NCI-H345 treated with DMSO at 0.1 percent for 48 hours (cell line): ENCODE data around the gene HOXA9.

Source experiments
- DNase-seq: peaks from one replicate; lab custom pipeline; 2025; ENCODE audit not compliant: unreplicated experiment; lab: John Stamatoyannopoulos, UW

The HOXA9 gene

DNA sequence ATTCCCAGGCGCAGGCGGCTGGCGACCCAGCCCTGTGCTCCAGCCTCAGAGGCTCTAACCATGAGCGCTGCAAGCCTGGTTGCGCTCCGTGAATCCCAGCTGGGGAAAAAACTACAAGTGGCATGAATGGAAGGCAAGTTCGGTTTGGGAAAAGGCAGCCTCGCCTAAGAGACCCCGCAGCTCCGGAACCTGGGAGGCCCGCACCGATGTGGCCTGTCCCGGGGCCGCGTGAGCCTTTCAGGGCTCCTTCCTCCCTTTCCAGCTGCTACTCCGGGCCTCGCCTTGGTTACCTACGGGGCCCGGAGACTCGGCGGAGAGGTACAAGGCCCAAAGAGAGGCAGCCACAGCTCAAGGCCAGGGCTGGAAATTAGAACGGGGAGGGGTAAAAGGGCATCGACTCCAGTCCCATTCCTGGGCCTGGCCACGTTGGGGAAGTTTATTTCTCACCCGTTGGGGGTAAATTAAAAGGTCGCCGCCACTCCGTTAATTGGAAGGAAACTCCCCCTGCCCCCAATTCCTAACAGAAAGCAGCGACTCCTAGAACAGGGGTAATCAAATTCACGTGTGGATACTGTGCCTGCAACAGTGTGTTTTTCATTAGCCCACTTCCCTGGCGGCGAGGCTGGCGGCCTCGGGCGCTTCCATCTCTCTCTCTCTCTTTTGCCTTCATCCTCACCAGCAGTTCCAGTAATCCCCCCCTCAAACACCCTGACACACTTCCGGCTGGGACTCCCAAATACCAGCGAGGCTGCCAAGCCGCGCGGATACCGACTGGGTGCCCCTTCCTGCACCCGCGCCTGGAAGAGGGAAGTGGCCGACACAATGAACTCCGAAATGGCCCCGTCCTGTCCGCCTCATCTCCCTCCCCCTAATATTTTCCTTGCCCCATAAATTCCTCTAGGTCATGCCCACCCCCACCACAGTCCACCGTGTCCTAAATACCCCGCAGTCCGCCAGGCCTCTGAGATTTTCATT, 1.5 kb upstream of the HOXA9 start:
- no peak for DNase-seq

DNA sequence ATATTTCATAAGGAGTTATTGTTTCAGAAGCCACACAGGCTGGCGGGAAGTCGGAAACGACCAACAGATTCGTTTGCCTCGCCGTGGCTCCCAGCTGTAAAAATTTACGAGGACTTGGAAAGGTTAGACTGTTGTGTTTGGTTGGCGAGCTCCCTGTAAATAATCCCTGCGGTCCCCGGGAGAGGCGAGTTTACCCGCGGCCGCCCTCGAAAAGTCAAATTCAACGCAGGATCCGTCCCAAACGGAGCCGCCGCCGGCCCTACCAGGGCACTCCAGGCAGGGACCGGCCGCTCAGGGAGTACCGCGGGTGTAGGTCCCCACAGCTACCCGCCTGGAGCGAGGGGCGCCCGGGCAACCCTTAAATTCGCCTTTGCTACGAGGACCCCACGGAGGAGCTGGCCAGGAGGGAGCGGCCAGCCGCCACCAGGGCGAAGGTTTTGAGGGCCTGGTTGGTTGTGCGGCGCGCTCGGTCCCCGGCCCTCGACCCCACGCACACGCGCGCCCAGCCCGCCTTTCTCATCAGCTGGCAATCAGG, 726 bp upstream of the HOXA9 start:
- no peak for DNase-seq

DNA sequence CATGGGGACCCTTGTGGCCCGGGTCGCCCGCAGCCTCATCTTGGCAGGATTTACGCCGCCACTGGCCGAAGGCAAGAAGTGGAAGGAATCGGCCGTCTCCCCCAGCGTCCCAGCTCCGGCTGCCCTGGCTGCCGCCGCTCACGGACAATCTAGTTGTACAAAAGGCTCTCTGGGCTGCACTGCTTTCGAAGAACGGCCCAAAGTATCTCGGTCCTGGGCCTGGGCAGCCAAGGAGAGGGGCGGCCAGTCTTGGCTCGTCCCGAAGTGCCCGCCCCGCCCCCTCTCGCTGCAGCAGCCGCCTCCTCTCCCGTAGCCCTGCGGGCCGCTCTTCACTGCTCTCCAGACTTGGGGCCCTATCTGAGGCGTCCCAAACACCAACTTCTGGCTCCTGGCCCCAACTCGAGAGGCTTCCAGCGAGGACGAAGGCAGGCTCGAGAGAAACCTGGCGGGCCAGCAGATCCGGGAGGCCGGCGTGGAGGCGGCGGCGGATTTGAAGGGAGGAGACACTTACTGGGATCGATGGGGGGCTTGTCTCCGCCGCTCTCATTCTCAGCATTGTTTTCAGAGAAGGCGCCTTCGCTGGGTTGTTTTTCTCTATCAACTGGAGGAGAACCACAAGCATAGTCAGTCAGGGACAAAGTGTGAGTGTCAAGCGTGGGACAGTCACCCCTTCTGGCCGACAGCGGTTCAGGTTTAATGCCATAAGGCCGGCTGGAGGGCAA, 809 bp downstream of the HOXA9 start:
- DNase-seq, result no peak

DNA sequence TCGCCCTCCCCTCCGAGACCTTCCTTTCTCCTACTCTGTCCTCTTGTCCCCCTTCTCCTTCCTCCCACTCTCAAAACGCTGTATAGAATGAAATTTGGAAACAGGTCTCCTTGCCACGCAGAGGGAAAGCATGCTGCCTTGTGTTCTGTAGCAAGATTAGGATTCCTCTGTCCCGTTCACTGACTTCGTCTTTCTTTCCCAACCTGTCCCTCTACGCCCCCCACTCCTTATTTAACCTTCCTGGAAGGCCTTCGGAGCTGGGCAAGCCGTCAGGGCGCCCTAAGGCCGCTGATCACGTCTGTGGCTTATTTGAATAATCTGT, 1.3 kb downstream of the HOXA9 start:
- DNase-seq, result no peak

DNA sequence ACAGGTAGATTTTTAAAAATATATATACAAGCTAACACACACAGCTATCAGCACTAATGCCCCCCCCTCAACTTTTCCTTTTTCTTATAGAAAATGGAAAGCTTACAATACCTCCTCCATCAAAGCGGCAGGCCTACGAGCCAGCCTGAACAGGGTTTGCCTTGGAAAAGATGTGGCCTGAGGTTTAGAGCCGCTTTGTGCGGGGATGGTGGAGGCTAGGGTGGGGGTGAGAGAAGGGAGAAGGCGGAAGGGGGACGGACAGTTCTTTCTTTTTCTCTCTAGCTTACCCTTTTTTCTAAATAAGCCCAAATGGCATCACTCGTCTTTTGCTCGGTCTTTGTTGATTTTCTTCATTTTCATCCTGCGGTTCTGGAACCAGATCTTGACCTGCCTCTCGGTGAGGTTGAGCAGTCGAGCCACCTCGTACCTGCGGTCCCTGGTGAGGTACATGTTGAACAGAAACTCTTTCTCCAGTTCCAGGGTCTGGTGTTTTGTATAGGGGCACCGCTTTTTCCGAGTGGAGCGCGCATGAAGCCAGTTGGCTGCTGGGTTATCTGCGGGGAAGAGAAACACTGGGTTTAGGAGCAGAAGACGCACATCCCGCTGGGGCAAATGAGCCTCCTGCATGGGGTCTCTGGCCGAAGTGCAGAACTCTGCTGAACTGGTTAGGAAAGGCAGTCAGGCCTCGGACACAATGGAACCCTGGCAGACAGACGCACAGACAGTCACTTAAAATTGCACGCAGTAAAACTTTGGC, 1.9 kb downstream of the HOXA9 start:
- DNase-seq, result no peak

DNA sequence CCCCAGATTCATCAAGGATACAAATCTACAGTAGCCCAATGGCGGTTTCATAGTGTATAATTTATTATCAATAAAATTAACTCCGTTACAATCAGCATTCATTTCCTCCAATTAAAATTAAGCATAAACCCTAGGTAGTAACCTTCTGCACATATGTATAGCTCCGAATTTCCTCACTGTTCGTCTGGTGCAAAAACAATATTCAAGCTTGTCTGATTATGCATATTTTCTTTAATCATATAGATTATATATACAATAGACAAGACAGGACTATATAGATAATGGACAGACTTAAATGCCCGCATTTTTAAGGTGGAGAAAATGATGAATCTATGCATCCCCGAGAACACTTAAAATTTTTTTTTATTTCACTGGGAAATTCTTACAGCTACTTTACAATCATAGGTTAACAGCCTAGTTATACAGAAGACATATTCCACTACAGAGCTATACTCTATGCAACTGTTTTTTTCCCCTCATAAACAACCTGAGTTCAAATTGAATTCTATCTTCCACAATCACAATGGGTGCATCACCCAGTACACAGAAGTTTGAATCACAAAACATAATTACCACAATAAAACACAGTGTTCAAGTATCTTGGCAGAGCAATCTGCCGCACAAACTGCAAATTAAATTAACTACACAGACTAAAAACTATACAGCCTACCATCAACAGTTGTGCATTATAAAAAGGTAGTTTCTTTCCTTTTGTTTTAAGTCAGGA, 2.6 kb downstream of the HOXA9 start:
- DNase-seq, result no peak

DNA sequence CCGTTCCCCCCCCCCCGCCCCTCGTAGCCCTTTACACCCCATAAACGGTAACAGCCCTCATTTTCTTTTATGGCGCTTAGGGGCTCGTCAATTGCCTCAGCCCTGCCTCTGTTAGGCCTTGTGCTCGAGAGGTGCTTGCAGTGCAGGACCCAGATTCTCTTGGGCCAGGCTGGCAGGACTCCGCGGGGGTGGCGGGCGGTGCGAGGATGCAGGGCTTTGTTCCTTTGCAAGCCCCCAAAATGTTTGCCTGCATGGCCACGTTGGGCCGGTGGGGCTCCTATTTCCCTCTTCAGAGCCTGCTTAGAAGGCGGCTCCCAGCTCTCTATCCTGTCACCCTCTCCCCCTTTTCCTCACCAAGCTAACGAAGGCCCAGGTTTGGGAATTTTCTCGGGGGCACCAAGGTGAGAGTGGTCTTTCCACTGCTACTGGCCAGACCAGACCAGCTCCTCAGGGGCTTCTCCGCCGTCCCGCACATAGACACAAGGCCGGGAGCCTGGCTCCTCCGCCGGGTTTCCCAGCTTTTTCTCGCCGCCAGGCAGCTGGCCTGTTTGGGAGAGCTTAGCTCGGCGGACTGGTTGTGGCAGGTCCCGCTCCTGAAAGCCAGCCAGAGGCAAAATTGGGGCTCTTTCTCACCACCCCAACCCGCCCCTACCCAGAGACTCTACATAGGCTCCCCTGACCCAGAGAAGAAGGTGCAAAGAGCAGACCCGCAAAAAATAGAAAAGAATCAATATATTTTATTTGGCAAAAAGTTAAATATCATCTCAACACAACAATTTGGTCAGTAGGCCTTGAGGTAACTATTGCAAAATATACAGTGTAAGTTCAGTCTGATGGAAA, 3.4 kb downstream of the HOXA9 start:
- DNase-seq, result no peak

DNA sequence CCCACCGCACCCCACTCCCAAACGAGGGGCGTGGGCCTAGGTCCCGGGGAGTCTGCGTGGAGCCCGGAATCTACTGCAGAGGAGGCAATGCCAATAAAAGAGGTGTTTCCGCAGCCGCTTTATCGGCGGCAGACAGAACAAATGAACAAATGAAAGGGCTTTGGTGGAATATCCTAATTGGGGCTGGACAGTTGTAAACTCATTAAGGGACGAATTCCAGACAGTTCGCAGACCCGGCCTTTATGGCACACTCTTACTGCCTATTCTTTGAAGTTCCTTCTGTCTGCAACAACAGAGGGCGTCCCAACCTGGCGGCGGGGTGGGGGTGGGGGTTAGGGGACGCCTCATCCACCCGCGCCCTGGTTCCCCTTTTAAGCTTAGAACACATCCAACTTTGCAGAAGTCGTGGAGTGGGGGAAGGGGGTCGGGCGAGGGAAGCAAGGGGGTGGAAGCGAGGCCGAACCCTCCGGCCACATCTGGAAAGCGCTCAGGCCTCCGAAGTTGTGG, 4.1 kb downstream of the HOXA9 start:
- no peak for DNase-seq

DNA sequence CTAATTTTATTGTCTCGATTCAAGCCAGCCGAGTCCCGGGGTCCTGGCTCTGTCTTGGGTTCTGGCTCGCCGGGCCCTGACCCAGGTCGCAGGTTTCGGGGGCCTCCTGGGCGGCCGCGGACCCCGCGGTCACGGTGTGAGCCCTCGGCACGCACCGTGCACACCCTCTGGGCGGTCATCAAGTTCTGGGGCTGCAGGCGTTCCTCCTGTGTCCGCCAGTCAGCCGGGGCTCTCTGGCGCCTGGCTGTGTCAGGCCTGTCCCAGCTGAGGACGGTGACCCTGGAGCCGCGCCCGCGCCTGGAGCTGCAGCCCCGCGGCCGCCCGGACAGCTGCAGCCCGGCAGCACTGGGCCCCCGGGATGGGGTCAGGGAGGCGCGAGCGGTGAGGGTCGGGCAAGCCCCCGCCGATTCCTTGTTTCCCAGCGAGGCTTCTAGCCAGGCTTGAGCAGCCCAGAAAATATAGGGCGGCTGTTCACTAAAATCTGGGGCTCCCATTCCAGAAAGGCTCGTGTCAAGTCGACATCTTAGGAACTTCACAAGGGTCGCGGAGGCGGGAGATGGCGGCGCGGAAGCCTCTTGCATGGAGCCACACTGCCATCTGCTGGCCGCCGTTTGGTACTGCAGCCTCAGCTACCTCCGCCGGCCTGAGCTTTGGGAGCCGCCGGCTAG, 4.7 kb downstream of the HOXA9 start:
- DNase-seq, result peak; percentile 50

DNA sequence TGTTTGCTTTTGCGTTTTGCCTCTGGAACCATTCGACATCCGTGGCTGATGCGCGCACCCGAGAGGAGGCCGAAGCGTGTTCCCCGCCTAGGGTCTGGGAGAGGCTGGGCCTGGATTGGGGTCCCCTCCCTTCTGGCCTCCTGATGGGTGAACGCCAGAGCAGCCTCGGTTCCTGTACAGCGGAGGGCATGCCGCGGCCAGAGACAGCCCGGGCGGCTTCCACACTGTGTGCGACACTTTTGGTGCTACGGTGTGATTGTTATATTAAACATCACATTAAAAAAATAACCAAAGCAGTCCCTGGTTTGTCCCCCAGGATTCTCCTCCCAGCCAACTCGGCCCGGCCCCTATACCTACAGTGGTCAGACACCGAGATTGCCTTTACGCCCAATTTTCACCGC, 5.2 kb downstream of the HOXA9 start:
- no peak for DNase-seq

DNA sequence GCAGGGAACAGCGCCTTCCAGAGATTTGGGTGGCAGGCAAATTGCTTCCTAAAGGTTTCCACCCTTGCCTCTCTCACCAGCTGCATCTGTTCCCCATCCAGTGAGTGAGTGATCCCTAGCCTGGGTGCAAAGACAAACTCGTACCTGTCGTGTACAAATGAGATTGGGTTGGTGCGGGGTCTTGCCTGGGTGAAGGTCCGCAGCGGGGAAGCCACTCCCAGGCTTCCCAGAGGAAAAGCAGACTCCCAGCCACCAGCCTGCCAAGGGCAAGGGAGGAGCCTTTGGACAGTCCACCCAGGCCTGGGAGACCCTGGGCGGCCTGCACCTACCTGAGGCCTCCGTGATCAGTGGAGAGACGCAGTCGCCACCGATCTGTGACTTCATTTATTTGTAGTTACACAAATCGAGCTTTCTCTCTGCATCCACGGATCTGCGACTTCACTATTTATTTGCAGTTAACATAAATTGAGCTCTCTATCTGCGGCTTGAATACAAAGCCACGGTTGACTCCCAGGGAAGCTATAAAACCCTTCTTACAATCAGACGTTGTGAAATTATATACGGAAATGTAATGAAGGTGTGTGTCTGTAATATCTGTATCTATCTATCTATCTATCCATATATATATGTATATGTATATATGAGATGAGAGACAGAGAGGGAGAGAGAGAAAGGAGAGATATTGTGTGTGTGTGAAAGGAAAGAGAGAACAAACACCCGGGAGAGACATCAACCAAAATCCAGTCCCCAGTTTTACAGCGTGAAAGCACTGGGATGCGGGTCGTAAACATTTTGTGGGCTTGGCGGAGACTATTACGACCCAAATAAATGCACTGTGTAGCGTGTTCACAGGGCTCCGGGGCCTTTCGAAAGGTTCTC, 5.8 kb downstream of the HOXA9 start:
- DNase-seq, result no peak

DNA sequence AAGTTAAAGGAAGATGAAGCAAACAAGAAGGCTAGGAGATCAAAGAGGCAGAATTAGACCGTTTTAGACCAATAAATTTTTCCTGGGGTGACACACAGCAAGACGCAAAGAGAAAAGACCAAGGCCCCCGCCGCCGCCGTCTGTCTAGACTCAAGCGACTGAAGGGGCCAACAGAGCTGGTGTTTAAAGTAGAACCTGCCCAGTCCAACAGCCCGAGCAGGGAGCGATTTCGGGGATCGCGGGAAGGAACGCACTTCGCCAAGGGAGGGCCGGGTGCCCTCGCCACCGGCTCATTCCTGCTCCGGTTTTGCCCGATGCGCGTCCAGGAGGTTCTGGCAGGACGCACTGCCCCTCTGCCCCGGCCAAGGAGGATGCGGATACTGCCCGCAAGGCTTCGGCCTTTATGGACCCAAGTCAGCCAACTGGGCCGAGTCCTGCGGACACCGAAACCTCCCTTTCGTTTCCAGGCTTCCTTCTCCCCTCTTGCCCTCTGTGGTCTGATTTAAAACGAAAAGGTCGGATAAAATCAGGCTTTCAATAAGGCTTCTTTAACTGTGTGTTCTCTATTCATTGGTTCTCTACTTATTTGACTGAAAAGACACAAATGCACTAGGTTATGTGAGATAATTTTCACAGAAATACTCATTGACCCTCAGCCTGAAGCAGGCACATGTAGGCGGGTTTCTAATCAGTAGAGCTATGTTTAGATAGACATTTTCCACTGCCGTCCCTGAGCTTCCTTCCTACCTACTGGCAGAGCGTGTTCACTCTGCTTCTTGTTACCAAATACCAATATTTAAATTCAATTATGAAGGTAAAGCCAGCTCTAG, 6.7 kb downstream of the HOXA9 start:
- DNase-seq, result no peak

DNA sequence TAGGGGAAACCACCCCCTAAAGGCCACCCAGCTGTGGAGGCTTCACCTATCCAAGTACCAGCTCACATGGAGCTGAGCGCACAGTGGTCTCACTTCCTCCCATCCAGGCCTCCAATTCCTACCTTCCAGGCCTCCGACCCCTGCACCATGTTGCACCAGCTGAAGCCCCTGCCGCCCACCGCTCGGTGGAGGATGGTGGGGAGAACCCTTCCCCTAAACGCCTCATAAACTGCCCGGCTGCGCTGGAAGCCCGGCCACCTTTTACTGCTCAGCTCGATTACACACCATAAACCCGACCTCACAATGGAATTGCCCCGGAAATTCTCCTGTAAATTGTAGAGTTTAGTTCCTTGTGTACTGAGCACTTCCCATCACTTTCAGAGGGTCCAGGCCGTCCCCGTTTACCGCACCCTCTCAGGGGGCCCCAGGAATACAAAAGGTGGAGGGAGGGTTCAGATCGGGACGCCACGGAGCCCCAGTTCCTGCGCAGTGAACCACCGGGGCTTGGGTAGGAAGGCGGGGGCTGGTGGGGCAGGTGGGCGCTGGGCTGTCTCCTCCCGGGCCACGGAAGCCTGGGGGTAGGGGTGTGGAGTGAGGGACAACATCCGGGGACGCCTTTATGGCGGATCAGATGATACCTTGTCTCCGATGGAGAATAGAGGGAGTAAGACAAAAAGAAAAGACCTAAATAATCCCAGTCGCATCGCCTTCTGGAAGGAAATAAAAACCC, 7.5 kb downstream of the HOXA9 start:
- no peak for DNase-seq

DNA sequence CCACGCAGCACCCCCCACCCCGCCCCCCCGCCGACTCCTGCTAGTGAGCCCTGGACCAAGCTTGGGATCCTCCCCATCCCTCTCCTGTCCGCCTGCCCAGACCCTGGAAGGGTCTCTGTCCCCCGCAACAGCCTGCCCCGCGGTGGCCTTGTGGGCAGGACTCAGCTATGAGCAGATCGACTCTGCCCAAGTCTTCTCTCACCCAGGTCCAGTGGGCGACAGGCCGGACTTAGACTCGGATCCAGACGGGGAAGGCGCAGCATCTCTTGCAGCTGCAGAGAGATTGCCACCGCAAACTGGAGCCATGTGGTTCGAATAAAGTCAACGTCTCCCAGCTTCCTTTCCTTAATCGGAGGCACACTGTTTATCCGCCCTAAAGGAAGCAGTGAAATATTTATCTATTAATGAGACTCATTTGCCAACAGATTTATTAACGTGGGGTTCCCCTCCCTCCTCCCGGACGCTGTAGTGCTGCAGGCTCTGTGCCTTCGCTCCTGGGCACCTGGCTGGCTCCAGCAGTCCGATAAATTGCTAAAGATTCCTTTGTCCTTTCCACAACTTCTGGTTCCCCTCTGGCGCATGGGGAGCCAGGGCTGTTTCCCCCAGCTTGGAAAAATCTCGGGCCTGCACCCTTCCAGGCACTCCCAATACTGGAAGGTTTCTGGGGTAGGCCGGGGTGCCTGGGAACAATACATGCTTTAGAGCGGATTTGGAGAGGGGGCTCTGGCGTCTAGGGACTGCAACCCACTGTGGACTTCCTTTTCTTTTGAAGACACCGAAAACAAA, 8.2 kb downstream of the HOXA9 start:
- no peak for DNase-seq

DNA sequence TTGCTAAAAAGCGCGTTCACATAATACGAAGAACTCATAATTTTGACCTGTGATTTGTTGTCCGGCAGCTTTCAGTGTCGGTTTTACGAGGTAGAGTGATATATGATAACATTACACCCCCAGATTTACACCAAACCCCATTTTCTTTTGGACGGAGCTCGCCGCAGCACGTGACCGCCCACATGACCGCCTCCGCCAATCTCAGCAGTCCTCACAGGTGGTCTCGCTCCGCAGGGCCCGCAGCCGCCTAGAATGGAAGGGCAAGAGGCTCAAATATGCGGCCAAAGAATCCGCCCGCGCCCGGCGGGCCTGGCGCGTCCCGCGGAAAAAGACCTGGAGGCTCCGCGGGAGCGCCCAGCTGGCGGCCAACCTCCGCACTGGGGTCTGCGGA, 8.8 kb downstream of the HOXA9 start, which contains the start of gene HOXA7:
Gene HOXA7 (minus strand): TSS at position 168 of the 391 bp plus-strand sequence. CDS start 130 bp downstream, at position 38.
- DNase-seq, result no peak
